Psoas muscle (tissue), 8 donors: Measurements from ENCODE around the gene IGF2BP3. TPM values are rescaled to one million over a fixed set of nuclear protein-coding genes. Genes with fewer than 3 reads are reported as not detected.

Experiments
- ATAC-seq, 4 donors: fragments of 200-7000 bp; cut with Tn5 transposase; one replicate each; pipeline ENCODE4 v1.9.1; 2020; ENCODE audit warnings: moderate library complexity in 3 of 4, mild to moderate bottlenecking in 2 of 4
- DNase-seq, 2 donors: peaks; one replicate each; pipeline ENCODE4 v3.0.0-alpha.2; 2020
- H3K27ac ChIP-seq: fragments of 200-600 bp; one replicate; pipeline ENCODE4 v1.8.0; 2022
- H3K27me3 ChIP-seq, 3 donors: fragments of 200-600 bp in 1 of 3; one replicate each; pipeline versions ENCODE4 v1.6.1 to v1.8.0; 2013 to 2022; ENCODE audit warnings: low read length in 2 of 3, mild to moderate bottlenecking in 2 of 3, moderate library complexity in 1 of 3; ENCODE audit not compliant: insufficient read depth in 3 of 3
- H3K36me3 ChIP-seq, 2 donors: fragments of 200-600 bp in 1 of 2; one replicate each; pipeline versions ENCODE4 v1.6.1 to v1.8.0; 2013 to 2022; ENCODE audit warnings: low read depth in 1 of 2, mild to moderate bottlenecking in 1 of 2, moderate library complexity in 1 of 2; ENCODE audit not compliant: insufficient read depth in 1 of 2
- H3K4me1 ChIP-seq: fragments of 200-600 bp; one replicate; pipeline ENCODE4 v1.8.0; 2022
- H3K4me3 ChIP-seq: fragments of 200-600 bp; one replicate; pipeline ENCODE4 v1.8.0; 2022; ENCODE audit warnings: mild to moderate bottlenecking
- H3K9me3 ChIP-seq: fragments of 200-600 bp; one replicate; pipeline ENCODE4 v1.8.0; 2022
- WGBS, 3 donors: extraction: QIAGEN DNeasy Blood & Tissue Kit; methylation state at CpG; one replicate each; pipeline versions ENCODE4 v1.1.6 to v1.1.7; 2013; 5-methylcytosine and 5-hydroxymethylcytosine counted together
- intact Hi-C, 2 donors: fragments of 100-400 bp; cut with DNase I; formaldehyde crosslinking; loops; one replicate each; pipeline versions ENCODE4 v1.11.0 to v1.14.2; 2022
- polyA plus RNA-seq, 3 donors: library from polyadenylated mRNA; stranded (reverse); fragments of 200-250 nt; gene quantifications; one replicate each; pipeline ENCODE4 v1.2.3, GENCODE V29; 2013
- total RNA-seq, 4 donors: library from RNA; stranded (reverse); fragmentation: NEBNext Ultra II Directional in 2 of 4; extraction: Animal tissue kit (Norgen Biotek cat#: 25700) in 2 of 4; gene quantifications; one replicate each; pipeline versions ENCODE4 v1.2.1 to v1.2.4, GENCODE V29; 2021 to 2023
- TF ChIP-seq, protein P1 (sequence below): fragments of 200-600 bp; IDR thresholded peaks from one replicate; pipeline ENCODE4 v1.8.0; 2022; ENCODE audit warnings: antibody characterized with exemption
- donor health status: healthy with polysubstance abuse.
- donor health status: DM: no; HTN: no; CAD: no; lungs with moderate emphysema.
- donor health status: Bipolar disorder and iron deficiency.
- donor health status: healthy.
- donor health status: DM: yes; HTN: yes; CAD: no.
- donor health status: DM: no; HTN: no; CAD: no.
- donor health status: DM: no; HTN: no; CAD: no.
- donor health status: DM: yes; HTN: yes; CAD: no.

IGF2BP3 gene
- total and polyA plus RNA-seq, 7 donors: 0.03 to 0.73 (median 0.34) TPM

DNA sequence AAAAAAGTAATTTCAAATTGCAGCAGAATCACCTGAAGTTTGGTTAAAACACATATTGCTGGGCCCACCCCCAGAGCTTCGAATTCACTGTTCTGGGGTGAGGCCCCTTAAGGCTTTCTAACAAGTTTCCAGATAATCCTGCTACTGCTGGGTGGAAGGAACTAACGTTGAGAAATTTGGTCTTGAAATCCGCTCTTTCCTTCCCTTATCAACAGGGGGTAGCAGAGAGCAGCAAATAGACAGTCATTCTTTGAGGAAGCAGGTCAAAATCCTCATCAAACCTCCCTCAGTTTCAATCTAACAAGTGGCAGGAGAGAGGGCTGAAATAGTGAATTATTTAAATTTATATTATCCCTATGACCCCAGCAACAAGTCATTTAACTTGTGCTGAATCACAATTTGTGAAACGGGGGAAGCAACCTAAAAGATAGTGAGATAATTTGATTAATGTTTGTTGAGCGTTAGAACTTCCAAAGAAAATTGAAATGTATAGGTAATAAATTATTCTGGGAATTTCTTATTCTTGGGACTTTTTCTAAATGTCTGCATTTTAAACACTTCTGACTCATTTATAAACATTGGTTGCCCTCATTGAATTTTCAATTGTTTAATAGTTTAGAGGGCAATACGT lies 192.8 kb downstream of the IGF2BP3 start:
- TF ChIP-seq, protein P1, sequence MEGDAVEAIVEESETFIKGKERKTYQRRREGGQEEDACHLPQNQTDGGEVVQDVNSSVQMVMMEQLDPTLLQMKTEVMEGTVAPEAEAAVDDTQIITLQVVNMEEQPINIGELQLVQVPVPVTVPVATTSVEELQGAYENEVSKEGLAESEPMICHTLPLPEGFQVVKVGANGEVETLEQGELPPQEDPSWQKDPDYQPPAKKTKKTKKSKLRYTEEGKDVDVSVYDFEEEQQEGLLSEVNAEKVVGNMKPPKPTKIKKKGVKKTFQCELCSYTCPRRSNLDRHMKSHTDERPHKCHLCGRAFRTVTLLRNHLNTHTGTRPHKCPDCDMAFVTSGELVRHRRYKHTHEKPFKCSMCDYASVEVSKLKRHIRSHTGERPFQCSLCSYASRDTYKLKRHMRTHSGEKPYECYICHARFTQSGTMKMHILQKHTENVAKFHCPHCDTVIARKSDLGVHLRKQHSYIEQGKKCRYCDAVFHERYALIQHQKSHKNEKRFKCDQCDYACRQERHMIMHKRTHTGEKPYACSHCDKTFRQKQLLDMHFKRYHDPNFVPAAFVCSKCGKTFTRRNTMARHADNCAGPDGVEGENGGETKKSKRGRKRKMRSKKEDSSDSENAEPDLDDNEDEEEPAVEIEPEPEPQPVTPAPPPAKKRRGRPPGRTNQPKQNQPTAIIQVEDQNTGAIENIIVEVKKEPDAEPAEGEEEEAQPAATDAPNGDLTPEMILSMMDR: peak; percentile 70
- Histone ChIP-seq H3K4me3 (no peak overlapping the region), H3K36me3 (peaks cover 0 to 8% of the 10 kb centered on the region in 2 donors), H3K9me3 (no peaks in the 10 kb centered on the region), H3K27ac (no peak overlapping the region), H3K27me3 (no peaks in the 10 kb centered on the region), H3K4me1 (peaks cover 7% of the 10 kb centered on the region)
- ATAC-seq (peak in 3 of 4 donors; percentile 48 to 63 (median 53)), DNase-seq (no peak)
- WGBS, 3 donors: 35 to 40% (median 38%) methylated on average over 6 of the region's 6 CpGs
- intact Hi-C loops: loop anchor here (5.0 to 10.0 kb wide), 3 partner anchors 255 to 437 kb away; partner anchors contain the start of genes STK31 (in 2 of the 2) and TRA2A (in 1 of the 2)

DNA sequence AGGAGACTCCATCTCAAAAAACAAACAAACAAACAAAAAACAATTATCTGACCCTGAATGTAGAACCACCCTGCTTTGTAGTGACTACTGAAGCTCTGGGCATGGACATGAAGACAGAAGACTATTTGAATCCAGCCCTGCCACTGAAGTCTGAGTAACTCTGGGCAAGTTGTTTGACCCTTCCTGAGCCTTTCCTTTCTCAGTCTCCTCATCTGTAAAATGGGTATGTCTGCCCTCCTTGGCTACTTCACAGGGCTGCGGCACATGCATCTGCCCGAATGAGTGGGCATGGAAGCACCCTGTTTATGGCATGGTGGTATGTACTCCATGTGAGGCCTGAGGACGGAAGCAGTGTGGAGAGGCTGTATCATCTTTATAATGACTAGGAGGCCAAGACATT lies 193.3 kb downstream of the IGF2BP3 start:
- Histone ChIP-seq H3K27ac (no peak overlapping the region), H3K4me3 (no peak overlapping the region), H3K4me1 (peaks cover 7% of the 10 kb centered on the region), H3K36me3 (peaks cover 0 to 8% of the 10 kb centered on the region in 2 donors), H3K27me3 (no peaks in the 10 kb centered on the region), H3K9me3 (no peaks in the 10 kb centered on the region)
- WGBS, 3 donors: 83 to 90% (median 85%) methylated on average over 3 of the region's 3 CpGs
- no peak for DNase-seq
- TF ChIP-seq, protein P1: no peak
- intact Hi-C loops: loop anchor here (5.0 to 10.0 kb wide), 3 partner anchors 255 to 438 kb away; partner anchors contain the start of genes STK31 (in 2 of the 2) and TRA2A (in 1 of the 2)
- no peak for ATAC-seq

DNA sequence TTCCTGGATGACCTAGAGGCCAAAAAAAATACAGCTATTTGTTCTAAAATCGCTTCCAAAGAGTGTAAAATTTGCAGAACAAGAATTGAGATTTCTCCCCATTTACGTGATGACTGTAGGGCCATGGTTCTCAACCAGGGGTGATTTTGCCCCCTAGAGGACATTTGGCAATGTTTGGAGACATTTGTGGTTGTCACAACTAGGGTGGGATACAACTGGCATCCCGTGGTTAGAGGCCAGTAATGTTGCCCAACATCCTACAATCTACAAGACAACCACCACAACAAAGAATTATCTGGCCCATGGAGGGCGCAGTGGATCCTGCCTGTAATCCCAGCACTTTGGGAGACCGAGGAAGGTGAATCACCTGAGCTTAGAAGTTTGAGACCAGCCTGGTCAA lies 193.9 kb downstream of the IGF2BP3 start:
- no peaks in the 10 kb centered on the region for H3K27me3 ChIP-seq
- 57 to 65% (median 64%) methylated on average over 5 of the region's 5 CpGs for WGBS, 3 donors
- no peak for ATAC-seq
- no peak overlapping the region for H3K4me3 ChIP-seq
- H3K4me1 ChIP-seq: peaks cover 7% of the 10 kb centered on the region
- H3K27ac ChIP-seq: no peak overlapping the region
- TF ChIP-seq, protein P1: no peak
- no peak for DNase-seq
- H3K9me3 ChIP-seq: no peaks in the 10 kb centered on the region
- intact Hi-C loops: loop anchor here (5.0 to 10.0 kb wide), 3 partner anchors 256 to 438 kb away; partner anchors contain the start of genes STK31 (in 2 of the 2) and TRA2A (in 1 of the 2)
- peaks cover 0 to 8% of the 10 kb centered on the region in 2 donors for H3K36me3 ChIP-seq

DNA sequence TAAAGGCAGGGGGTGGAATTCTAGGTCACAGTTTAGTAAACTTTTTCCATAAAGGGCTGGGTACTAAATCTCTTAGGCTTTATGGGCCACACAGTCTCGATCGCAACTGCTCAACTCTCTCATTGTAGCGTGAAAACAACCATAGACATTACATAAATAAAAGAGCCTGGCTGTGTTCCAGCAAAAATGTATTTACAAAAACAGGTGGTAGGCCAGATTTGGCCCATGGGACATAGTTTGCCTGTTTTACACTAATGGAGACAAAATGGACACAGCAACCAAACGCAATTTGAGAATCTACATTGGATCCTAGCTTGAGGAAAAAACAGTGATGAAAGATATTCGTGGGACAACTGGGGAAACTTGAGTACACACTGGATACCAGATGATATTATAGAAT lies 194.4 kb downstream of the IGF2BP3 start:
- TF ChIP-seq, protein P1: no peak
- DNase-seq: no peak
- no peak overlapping the region for H3K27ac ChIP-seq
- peaks cover 0 to 8% of the 10 kb centered on the region in 2 donors for H3K36me3 ChIP-seq
- intact Hi-C loops: loop anchor here (5.0 to 10.0 kb wide), 3 partner anchors 256 to 439 kb away; partner anchors contain the start of genes STK31 (in 2 of the 2) and TRA2A (in 1 of the 2)
- ATAC-seq: no peak
- WGBS, 3 donors: 58 to 62% (median 59%) methylated on average over 5 of the region's 5 CpGs
- H3K9me3 ChIP-seq: no peaks in the 10 kb centered on the region
- no peaks in the 10 kb centered on the region for H3K27me3 ChIP-seq
- no peak overlapping the region for H3K4me3 ChIP-seq
- H3K4me1 ChIP-seq: peaks cover 7% of the 10 kb centered on the region
